Esophagus muscularis mucosa (tissue), 4 donors: ENCODE measurements around the gene CHI3L2. TPM values are rescaled to one million over a fixed set of nuclear protein-coding genes. Genes with fewer than 3 reads are reported as not detected.
A peak's percentile ranks its signal among the peaks of the same experiment; 100 is the strongest.

Source experiments
- DNase-seq: peaks from one replicate; pipeline ENCODE4 v3.0.0-alpha.2; 2017; ENCODE audit errors: extremely low spot score
- H3K27ac ChIP-seq, 4 donors: fragments of 200-600 bp; sonication (generic); replicated peaks in 1 of 4; 1 replicate in 3 of 4; 2 replicates in 1 of 4; pipeline ENCODE4 v1.5.1; 2016 to 2019; ENCODE audit warnings: mild to moderate bottlenecking in 1 of 4
- H3K27me3 ChIP-seq, 4 donors: fragments of 200-600 bp; sonication (generic); one replicate each; pipeline versions ENCODE4 v1.5.1 to v1.6.0; 2016 to 2019
- H3K36me3 ChIP-seq, 4 donors: fragments of 200-600 bp; sonication (generic); one replicate each; pipeline ENCODE4 v1.5.1; 2016 to 2019
- H3K4me1 ChIP-seq, 4 donors: fragments of 200-600 bp; sonication (generic); one replicate each; pipeline ENCODE4 v1.5.1; 2016 to 2019
- H3K4me3 ChIP-seq, 4 donors: fragments of 200-600 bp; sonication (generic); 1 replicate in 2 of 4; 2 replicates in 2 of 4; pipeline ENCODE4 v1.5.1; 2016 to 2019; ENCODE audit warnings: mild to moderate bottlenecking in 4 of 4, moderate library complexity in 1 of 4
- H3K9me3 ChIP-seq, 4 donors: fragments of 200-600 bp; sonication (generic); 1 replicate in 3 of 4; 2 replicates in 1 of 4; pipeline ENCODE4 v1.5.1; 2016 to 2019
- CTCF ChIP-seq, 3 experiments: fragments of 200-600 bp in 2 of 3; fragments of 450-650 bp in 1 of 3; sonication (generic) in 2 of 3; IDR thresholded peaks; one replicate each; pipeline ENCODE4 v1.5.1; 2017 to 2019; ENCODE audit warnings: antibody characterized with exemption in 3 of 3, mild to moderate bottlenecking in 2 of 3, moderate library complexity in 1 of 3
- EP300 ChIP-seq: sonication (generic); formaldehyde crosslinking; IDR thresholded peaks from one replicate; pipeline ENCODE4 v1.6.1; 2017; ENCODE audit warnings: antibody characterized with exemption
- POLR2A ChIP-seq: fragments of 450-650 bp; IDR thresholded peaks from one replicate; pipeline ENCODE4 v1.6.1; 2017; ENCODE audit warnings: antibody characterized with exemption, moderate library complexity, mild to moderate bottlenecking, low read depth
- POLR2AphosphoS5 ChIP-seq, 2 donors: sonication (generic); formaldehyde crosslinking; IDR thresholded peaks; one replicate each; pipeline ENCODE4 v1.6.1; 2017; ENCODE audit warnings: antibody characterized with exemption in 2 of 2
- WGBS: methylation state at CpG from one replicate; pipeline ENCODE4 v1.1.5; 2018; 5-methylcytosine and 5-hydroxymethylcytosine counted together
- intact Hi-C: fragments of 100-400 bp; cut with DNase I; formaldehyde crosslinking; loops from one replicate; pipeline ENCODE4 v1.15.1; 2023
- total RNA-seq, 4 donors: library from RNA; depleted of rRNA; stranded (reverse); fragments of >200 nt; gene quantifications; one replicate each; pipeline versions ENCODE4 v1.1.0 to v1.2.1, GENCODE V29; 2016

Gene CHI3L2
- total RNA-seq, 4 donors from 2014 or later = 1.7 to 5.4 TPM; not detected in 2

GRCh38 chr1:111220302-111220890 is 7.1 kb upstream of the CHI3L2 start:
- intact Hi-C loops = loop anchor here (10.0 kb wide), 1 partner anchor 544 kb away; no protein-coding TSS in a partner anchor
- Histone ChIP-seq H3K4me1 (peaks cover 0 to 12% (median 11%) of the 10 kb centered on the region in 4 donors), H3K36me3 (no peaks in the 10 kb centered on the region), H3K4me3 (no peak overlapping the region), H3K9me3 (no peaks in the 10 kb centered on the region), H3K27ac (no peak overlapping the region), H3K27me3 (peaks cover 0 to 6% (median 0%) of the 10 kb centered on the region in 4 donors)
- TF ChIP-seq POLR2A (no peak), EP300 (no peak), POLR2AphosphoS5 (IDR thresholded peaks at IDR 0.05) (no peak), CTCF (IDR thresholded peaks at IDR 0.05) (no peak)
- no peak for DNase-seq
- 93% methylated on average over 6 of the region's 6 CpGs for WGBS

GRCh38 chr1:111221276-111221632 is 6.3 kb upstream of the CHI3L2 start:
- TF ChIP-seq POLR2A (no peak), CTCF (IDR thresholded peaks at IDR 0.05) (no peak), POLR2AphosphoS5 (IDR thresholded peaks at IDR 0.05) (no peak)
- 38% methylated on average over 2 of the region's 2 CpGs for WGBS
- Histone ChIP-seq H3K4me1 (peaks cover 0 to 12% (median 11%) of the 10 kb centered on the region in 4 donors), H3K27ac (no peak overlapping the region), H3K36me3 (no peaks in the 10 kb centered on the region), H3K9me3 (no peaks in the 10 kb centered on the region), H3K27me3 (peaks cover 0 to 6% (median 0%) of the 10 kb centered on the region in 4 donors), H3K4me3 (no peak overlapping the region)
- intact Hi-C loops = loop anchor here (10.0 kb wide), 1 partner anchor 544 kb away; no protein-coding TSS in a partner anchor
- DNase-seq = no peak

- WGBS = 55% methylated on average over 5 of the region's 5 CpGs
- intact Hi-C loops = loop anchor here (2.0 to 10.0 kb wide), 2 partner anchors 175 to 543 kb away; no protein-coding TSS in a partner anchor
Measured at GRCh38 chr1:111221633-111222291, 5.8 kb upstream of the CHI3L2 start.

GRCh38 chr1:111222308-111223125 is 5.0 kb upstream of the CHI3L2 start:
- Histone ChIP-seq H3K27me3 (peaks cover 0 to 6% (median 0%) of the 10 kb centered on the region in 4 donors), H3K4me3 (no peak overlapping the region), H3K4me1 (peaks cover 0 to 13% (median 11%) of the 10 kb centered on the region in 4 donors), H3K27ac (no peak overlapping the region), H3K36me3 (no peaks in the 10 kb centered on the region), H3K9me3 (no peaks in the 10 kb centered on the region)
- WGBS = 29% methylated on average over 10 of the region's 10 CpGs
- intact Hi-C loops = loop anchor here (2.0 to 10.0 kb wide), 2 partner anchors 174 to 542 kb away; no protein-coding TSS in a partner anchor
- no peak for DNase-seq
- no peak for TF ChIP-seq EP300
- TF ChIP-seq CTCF (IDR thresholded peaks at IDR 0.05) = peak; percentile 81 to 93 (median 91)
- TF ChIP-seq POLR2A = no peak
- no peak for TF ChIP-seq POLR2AphosphoS5 (IDR thresholded peaks at IDR 0.05)

More at GRCh38 chr1:111221633-111222291, 5.8 kb upstream of the CHI3L2 start:
- Histone ChIP-seq H3K4me1 (peaks cover 0 to 12% (median 11%) of the 10 kb centered on the region in 4 donors), H3K9me3 (no peaks in the 10 kb centered on the region), H3K4me3 (no peak overlapping the region), H3K36me3 (no peaks in the 10 kb centered on the region), H3K27ac (no peak overlapping the region), H3K27me3 (peaks cover 0 to 6% (median 0%) of the 10 kb centered on the region in 4 donors)
- TF ChIP-seq CTCF (IDR thresholded peaks at IDR 0.05) (no peak), EP300 (no peak), POLR2A (no peak), POLR2AphosphoS5 (IDR thresholded peaks at IDR 0.05) (no peak)
- no peak for DNase-seq
